DOHH2 (cell line): ENCODE results near the gene GOSR1.

Source experiments
- H3F3A ChIP-seq: fragments of 200-600 bp; sonication (generic), shearing (Covaris generic); 2 replicates; pipeline ENCODE4 v1.6.0; 2016; ENCODE audit warnings: antibody characterized with exemption, mild to moderate bottlenecking; ENCODE audit not compliant: control insufficient read depth, insufficient read depth
- H3K27ac ChIP-seq: fragments of 200-600 bp; sonication (generic); 2 replicates; pipeline ENCODE4 v1.5.1; 2014; ENCODE audit warnings: low read depth, mild to moderate bottlenecking, low read length, moderate library complexity
- H3K27me3 ChIP-seq: fragments of 200-600 bp; sonication (generic); 2 replicates; pipeline ENCODE4 v1.6.1; 2014; ENCODE audit warnings: mild to moderate bottlenecking, low read length, mixed read lengths; ENCODE audit not compliant: control insufficient read depth
- H3K36me3 ChIP-seq: fragments of 200-600 bp; sonication (generic); 2 replicates; pipeline ENCODE4 v1.6.1; 2014; ENCODE audit warnings: mild to moderate bottlenecking, low read length, moderate library complexity, mixed read lengths; ENCODE audit not compliant: control insufficient read depth
- H3K4me1 ChIP-seq: fragments of 200-600 bp; sonication (generic); 2 replicates; pipeline ENCODE4 v1.6.1; 2014; ENCODE audit warnings: mild to moderate bottlenecking, low read length, mixed read lengths; ENCODE audit not compliant: control insufficient read depth
- H3K4me2 ChIP-seq: fragments of 200-600 bp; sonication (generic); 2 replicates; pipeline ENCODE4 v1.6.0; 2014; ENCODE audit warnings: mild to moderate bottlenecking, low read length, moderate library complexity
- H3K4me3 ChIP-seq: fragments of 200-600 bp; sonication (generic); 2 replicates; pipeline ENCODE4 v1.5.1; 2014; ENCODE audit warnings: mild to moderate bottlenecking, low read length, mixed read lengths
- H3K79me2 ChIP-seq: fragments of 200-600 bp; sonication (generic); 2 replicates; pipeline ENCODE4 v1.6.1; 2014; ENCODE audit warnings: mild to moderate bottlenecking, low read length, mixed read lengths; ENCODE audit not compliant: control insufficient read depth
- H3K9me2 ChIP-seq: fragments of 200-600 bp; sonication (generic); replicated peaks from 2 replicates; pipeline ENCODE4 v1.6.1; 2014; ENCODE audit warnings: mild to moderate bottlenecking, low read length, mixed read lengths; ENCODE audit not compliant: control insufficient read depth
- H3K9me3 ChIP-seq: fragments of 200-600 bp; sonication (generic); 2 replicates; pipeline ENCODE4 v1.6.1; 2014; ENCODE audit warnings: antibody characterized with exemption, low read length, mixed read lengths; ENCODE audit not compliant: control insufficient read depth, insufficient read depth
- H4K20me1 ChIP-seq: fragments of 200-600 bp; sonication (generic); 2 replicates; pipeline ENCODE4 v1.6.0; 2014; ENCODE audit warnings: low read depth, mild to moderate bottlenecking, antibody characterized with exemption, low read length, moderate library complexity; ENCODE audit not compliant: control insufficient read depth, insufficient read depth
- CTCF ChIP-seq: fragments of 200-600 bp; sonication (generic); IDR thresholded peaks from one replicate; pipeline ENCODE4 v1.5.1; 2014; ENCODE audit warnings: antibody characterized with exemption, mild to moderate bottlenecking, low read depth, low read length; ENCODE audit not compliant: poor library complexity, severe bottlenecking
- EZH2phosphoT487 ChIP-seq: fragments of 200-600 bp; sonication (generic); IDR thresholded peaks from 2 replicates; pipeline ENCODE4 v1.6.1; 2017; ENCODE audit warnings: borderline replicate concordance, mild to moderate bottlenecking, antibody characterized with exemption, low read length, moderate library complexity, mixed read lengths

Gene GOSR1

DNA sequence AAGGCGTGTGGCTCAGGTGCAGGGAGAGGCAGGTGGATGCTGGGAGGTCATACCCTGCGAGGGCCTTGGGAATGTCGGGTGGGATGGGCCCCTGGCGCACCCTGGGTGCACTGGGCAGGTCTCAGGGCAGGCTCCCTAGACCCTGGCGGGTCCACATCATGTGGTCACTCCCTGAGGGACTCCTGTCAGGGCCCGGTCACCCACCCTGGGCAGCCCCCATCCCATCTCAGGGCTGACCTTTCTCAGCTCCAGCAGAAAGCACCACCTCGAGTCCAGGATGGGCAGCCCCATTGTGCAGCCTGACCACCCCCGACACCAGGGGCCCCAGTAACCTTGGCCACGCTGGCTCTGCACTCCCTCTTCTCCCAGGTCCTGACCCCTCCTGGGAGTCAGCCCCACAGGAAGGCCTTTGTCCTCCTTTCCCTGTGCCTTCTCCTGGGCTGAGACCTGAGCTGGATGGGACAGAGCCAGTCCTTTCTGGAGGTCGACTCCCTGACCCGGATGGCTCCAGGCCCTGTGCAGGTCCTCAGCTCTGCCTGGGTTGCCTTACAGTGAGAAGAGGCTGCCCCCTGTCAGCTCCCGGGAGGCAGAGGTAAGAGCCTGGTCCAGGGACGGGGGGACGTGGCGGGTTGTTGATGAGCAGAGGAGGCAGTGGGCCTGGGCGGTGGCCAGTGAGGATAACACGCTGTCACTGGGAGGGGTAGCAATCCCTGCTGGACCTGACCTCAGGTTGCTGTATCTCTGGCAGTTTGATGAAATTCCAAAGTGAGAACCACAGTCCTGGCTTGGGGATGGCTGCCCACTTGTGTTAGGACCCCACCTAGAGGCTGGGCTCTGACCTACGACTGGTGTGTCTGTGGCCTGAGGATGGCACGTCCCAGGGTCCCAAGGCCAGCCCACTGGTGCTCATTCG is 77.9 kb downstream of the GOSR1 start:
- Histone ChIP-seq H3K27me3 (no peaks in the 10 kb centered on the region), H3K4me2 (no peak overlapping the region), H3K4me3 (no peak overlapping the region), H3K4me1 (peaks cover 29% of the 10 kb centered on the region), H3F3A (no peaks in the 10 kb centered on the region), H3K27ac (no peak overlapping the region), H4K20me1 (no peaks in the 10 kb centered on the region), H3K9me2 (no peaks in the 10 kb centered on the region), H3K9me3 (no peaks in the 10 kb centered on the region), H3K36me3 (no peaks in the 10 kb centered on the region), H3K79me2 (no peaks in the 10 kb centered on the region)
- no peak for TF ChIP-seq EZH2phosphoT487
- TF ChIP-seq CTCF: peak; percentile 53

DNA sequence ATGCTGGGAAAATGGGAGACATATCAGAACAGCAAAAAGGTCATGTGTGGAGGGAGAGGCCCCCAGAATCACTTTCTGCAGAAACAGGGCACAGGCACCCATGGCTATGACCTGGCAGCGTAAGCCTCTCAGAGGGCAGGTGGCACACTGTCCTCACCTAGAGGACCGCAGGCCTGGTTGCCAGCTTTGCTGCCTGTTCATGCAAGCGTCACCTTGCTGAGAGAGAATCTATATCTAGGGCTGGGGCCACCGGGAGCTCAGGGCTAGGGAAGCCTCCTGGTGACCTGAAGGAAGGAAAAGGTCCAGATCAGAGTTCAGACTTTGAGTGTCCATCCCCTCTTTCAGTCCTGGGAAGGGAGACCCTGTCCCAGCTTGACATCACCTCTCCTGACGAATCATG is 78.7 kb downstream of the GOSR1 start:
- H3K9me2 ChIP-seq: no peaks in the 10 kb centered on the region
- H3K36me3 ChIP-seq: no peaks in the 10 kb centered on the region
- no peak for TF ChIP-seq EZH2phosphoT487
- TF ChIP-seq CTCF: no peak
- H4K20me1 ChIP-seq: no peaks in the 10 kb centered on the region
- no peak overlapping the region for H3K27ac ChIP-seq
- H3K4me1 ChIP-seq: peaks cover 21% of the 10 kb centered on the region
- H3K9me3 ChIP-seq: no peaks in the 10 kb centered on the region
- no peaks in the 10 kb centered on the region for H3F3A ChIP-seq
- H3K4me2 ChIP-seq: no peak overlapping the region
- no peak overlapping the region for H3K4me3 ChIP-seq
- no peaks in the 10 kb centered on the region for H3K79me2 ChIP-seq
- no peaks in the 10 kb centered on the region for H3K27me3 ChIP-seq

- no peaks in the 10 kb centered on the region for H4K20me1 ChIP-seq
- H3K4me3 ChIP-seq: no peak overlapping the region
- no peaks in the 10 kb centered on the region for H3K9me3 ChIP-seq
- no peaks in the 10 kb centered on the region for H3K36me3 ChIP-seq
- no peaks in the 10 kb centered on the region for H3F3A ChIP-seq
- H3K9me2 ChIP-seq: no peaks in the 10 kb centered on the region
- H3K4me2 ChIP-seq: no peak overlapping the region
- no peak overlapping the region for H3K27ac ChIP-seq
- H3K4me1 ChIP-seq: peaks cover 13% of the 10 kb centered on the region
- H3K27me3 ChIP-seq: no peaks in the 10 kb centered on the region
- no peaks in the 10 kb centered on the region for H3K79me2 ChIP-seq
- no peak for TF ChIP-seq EZH2phosphoT487
- TF ChIP-seq CTCF: no peak
These were observed 79.4 kb downstream of the GOSR1 start for GRCh38 chr17:30556374-30557332.
